ENCODE results near the gene INPP4B.

Gene INPP4B

DNA sequence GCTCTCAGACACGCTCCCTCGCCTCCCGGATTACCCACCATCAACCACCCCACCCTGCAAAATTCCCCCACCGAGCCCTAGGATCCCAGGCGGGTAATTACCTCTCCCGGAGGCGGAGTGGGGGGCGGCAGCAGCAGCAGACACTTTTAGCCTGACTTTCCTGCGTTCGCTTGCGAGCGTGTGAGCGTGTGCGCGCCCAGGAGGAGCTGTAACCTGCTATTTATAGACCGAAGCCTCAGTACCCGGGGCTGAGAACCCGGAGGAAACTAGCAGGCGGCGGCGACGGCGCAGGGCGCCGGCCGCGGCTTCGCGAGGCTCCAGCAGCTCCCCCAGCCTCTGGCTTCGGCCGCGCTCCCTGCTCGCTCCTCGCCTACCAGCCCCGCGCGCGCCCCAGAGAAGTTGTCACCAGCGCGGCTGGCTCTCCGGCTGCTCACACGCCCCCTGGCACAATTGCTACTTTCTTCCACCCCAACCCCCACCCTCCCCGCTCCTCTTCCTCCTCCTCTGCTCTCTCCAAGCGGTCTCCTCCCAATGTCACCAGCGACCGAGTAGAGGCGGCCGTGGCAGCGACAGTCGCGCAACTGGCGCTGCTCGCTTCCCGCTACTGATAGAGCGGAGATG lies at the start of gene INPP4B:
INPP4B (minus strand) TSS at position 194 of the 621 bp plus-strand sequence.
- no peak for DNase-seq (ENCODE audit: low spot score)
- TF ChIP-seq CTCF (IDR thresholded peaks at IDR 0.05; ENCODE audit: extremely low read depth, missing control alignments): no peak

GRCh38 chr4:142893012-142893411 lies 46.9 kb upstream of the INPP4B start:
- no peak for DNase-seq (ENCODE audit: low spot score)
- TF ChIP-seq CTCF (IDR thresholded peaks at IDR 0.05; ENCODE audit: extremely low read depth, missing control alignments): no peak

- no peak for TF ChIP-seq CTCF (IDR thresholded peaks at IDR 0.05; ENCODE audit: extremely low read depth, missing control alignments)
- DNase-seq (ENCODE audit: low spot score): no peak
Measured at GRCh38 chr4:142886566-142886965, 40.5 kb upstream of the INPP4B start.

GRCh38 chr4:142883040-142883832 lies 37.1 kb upstream of the INPP4B start:
- no peak for DNase-seq (ENCODE audit: low spot score)
- no peak for TF ChIP-seq CTCF (IDR thresholded peaks at IDR 0.05; ENCODE audit: extremely low read depth, missing control alignments)

- TF ChIP-seq CTCF (IDR thresholded peaks at IDR 0.05; ENCODE audit: extremely low read depth, missing control alignments): no peak
- DNase-seq (ENCODE audit: low spot score): no peak
Measured at GRCh38 chr4:142882159-142882558, 36.1 kb upstream of the INPP4B start.

DNA sequence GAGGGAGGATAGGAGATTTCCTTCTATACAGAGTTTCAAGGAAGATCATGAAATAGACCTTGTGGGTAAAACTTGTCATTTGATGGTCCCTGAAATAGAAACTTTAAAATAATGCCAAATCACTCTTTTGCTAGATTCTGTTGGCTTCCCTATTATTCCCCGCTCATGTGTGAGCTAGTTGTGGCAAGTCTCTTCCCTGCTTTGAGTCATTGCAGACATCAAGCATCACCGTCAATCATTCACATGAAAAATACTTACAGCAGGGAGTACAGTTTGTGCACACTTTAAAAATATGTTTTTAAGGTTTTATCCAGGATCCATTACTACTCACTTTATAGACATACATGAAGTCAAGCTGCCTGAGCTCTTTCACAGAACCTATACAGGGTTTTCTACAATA lies 35.2 kb upstream of the INPP4B start:
- DNase-seq (ENCODE audit: low spot score): no peak
- TF ChIP-seq CTCF (IDR thresholded peaks at IDR 0.05; ENCODE audit: extremely low read depth, missing control alignments): no peak

DNA sequence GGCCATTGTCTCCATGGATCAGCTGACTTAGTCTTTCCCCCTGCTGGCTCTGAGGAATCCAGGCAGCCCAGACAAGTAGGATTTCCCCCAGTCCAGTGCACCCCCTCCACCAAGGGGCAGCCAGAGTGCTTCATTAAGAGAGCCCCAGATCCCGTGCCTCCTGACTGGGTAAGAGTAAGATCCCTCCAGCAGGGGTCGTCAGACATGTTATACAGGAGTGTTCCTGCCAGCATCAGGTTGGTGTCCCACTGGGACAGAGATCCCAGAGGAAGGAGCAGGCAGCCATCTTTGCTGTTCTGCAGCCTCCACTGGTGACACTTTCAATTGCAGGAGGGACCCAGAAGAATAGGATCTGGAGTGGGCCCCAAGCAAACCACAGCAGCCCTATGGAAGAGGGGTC lies 29.0 kb upstream of the INPP4B start:
- no peak for DNase-seq (ENCODE audit: low spot score)
- no peak for TF ChIP-seq CTCF (IDR thresholded peaks at IDR 0.05; ENCODE audit: extremely low read depth, missing control alignments)

Data from GM20000 (cell line).